Heart left ventricle (tissue), 16 donors: Measurements from ENCODE around the gene NPHP3. TPM values are rescaled to one million over a fixed set of nuclear protein-coding genes. Genes with fewer than 3 reads are reported as not detected.

Experiments
- ATAC-seq, 4 donors: fragments of 200-7000 bp; cut with Tn5 transposase; one replicate each; pipeline ENCODE4 v1.9.1; 2020 to 2022; ENCODE audit warnings: moderate library complexity in 4 of 4, mild to moderate bottlenecking in 3 of 4, moderate number of reproducible peaks in 1 of 4
- DNase-seq, 5 donors: peaks; one replicate each; pipeline ENCODE4 v3.0.0-alpha.2; 2020
- H3K27ac ChIP-seq, 12 donors: fragments of 200-600 bp; sonication (generic) in 4 of 12; one replicate each; pipeline versions ENCODE4 v1.5.0 to v1.8.0; 2016 to 2022; ENCODE audit warnings: mild to moderate bottlenecking in 2 of 12
- H3K27me3 ChIP-seq, 9 donors: fragments of 200-600 bp; sonication (generic) in 2 of 9; one replicate each; pipeline versions ENCODE4 v1.5.1 to v1.8.0; 2016 to 2022; ENCODE audit warnings: mild to moderate bottlenecking in 3 of 9
- H3K36me3 ChIP-seq, 9 donors: fragments of 200-600 bp; sonication (generic) in 2 of 9; one replicate each; pipeline versions ENCODE4 v1.5.0 to v1.8.0; 2018 to 2022; ENCODE audit warnings: mild to moderate bottlenecking in 2 of 9
- H3K4me1 ChIP-seq, 12 donors: fragments of 200-600 bp; sonication (generic) in 4 of 12; one replicate each; pipeline versions ENCODE4 v1.5.0 to v1.8.0; 2016 to 2022; ENCODE audit warnings: mild to moderate bottlenecking in 3 of 12
- H3K4me3 ChIP-seq, 12 donors: fragments of 200-600 bp; sonication (generic) in 4 of 12; one replicate each; pipeline versions ENCODE4 v1.5.0 to v1.8.0; 2017 to 2022; ENCODE audit warnings: mild to moderate bottlenecking in 9 of 12, moderate library complexity in 4 of 12
- H3K9me3 ChIP-seq, 12 donors: fragments of 200-600 bp; sonication (generic) in 4 of 12; one replicate each; pipeline versions ENCODE4 v1.5.0 to v1.8.0; 2016 to 2022; ENCODE audit warnings: mild to moderate bottlenecking in 1 of 12
- POLR2A ChIP-seq, 2 donors: fragments of 450-650 bp; IDR thresholded peaks; one replicate each; pipeline ENCODE4 v1.6.1; 2017; ENCODE audit warnings: antibody characterized with exemption in 2 of 2, mild to moderate bottlenecking in 2 of 2, moderate library complexity in 2 of 2
- WGBS, 4 donors: extraction: QIAGEN DNeasy Blood & Tissue Kit in 2 of 4; methylation state at CpG; one replicate each; pipeline versions ENCODE4 v1.1.5 to v1.1.7; 2013 to 2018; 5-methylcytosine and 5-hydroxymethylcytosine counted together
- intact Hi-C, 10 donors: fragments of 100-400 bp; cut with DNase I; formaldehyde crosslinking; loops; one replicate each; pipeline versions ENCODE4 v1.11.1 to v1.14.2; 2022
- polyA plus RNA-seq, 2 donors: library from polyadenylated mRNA; stranded (reverse); fragments of 200-250 nt; gene quantifications; one replicate each; pipeline ENCODE4 v1.2.3, GENCODE V29; 2013
- total RNA-seq, 9 donors: library from RNA; depleted of rRNA in 2 of 9; stranded (reverse); fragments of >200 nt in 2 of 9; fragmentation: NEBNext Ultra II Directional in 3 of 9; extraction: Animal tissue kit (Norgen Biotek cat#: 25700) in 3 of 9; gene quantifications; one replicate each; pipeline versions ENCODE4 v1.1.0 to v1.2.4, GENCODE V29; 2016 to 2023
- TF ChIP-seq, protein P1 (sequence below), 12 donors: fragments of 200-600 bp; sonication (generic) in 4 of 12; IDR thresholded peaks; one replicate each; pipeline versions ENCODE4 v1.5.0 to v1.8.0; 2018 to 2022; ENCODE audit warnings: antibody characterized with exemption in 12 of 12, mild to moderate bottlenecking in 5 of 12
- donor health status: ischemic (EF 13 %, LVEDD 7.1; RV severe dilation, severe dysfunction).
- donor health status: healthy with polysubstance abuse.
- donor health status: DM: no; HTN: yes; CAD: no.
- donor health status: DM: no; HTN: no; CAD: no.
- donor health status: ischemic (EF 25% LVEDD 6.9; RV normal size, moderate dysfunction).
- donor health status: ischemic (EF 25% LVEDD 5.7; RV mildly dilated, moderate dysfunction).
- donor health status: healthy.
- donor health status: DM: yes; HTN: yes; CAD: no.
- donor health status: ischemic (EF 35%, LVEDD 5.7; RV mildly dilated, moderate dysfunction).
- donor health status: nonischemic (EF 11% LVEDD 7.7; RV severe dilation, severe dysfunction).
- donor health status: DM: yes; HTN: yes; CAD: no.
- donor health status: PGD.
- donor health status: ischemic (EF 29% LVEDD 5.4; RV normal size, mild dysfunction).
- donor health status: nonischemic (EF 23%, LVEDD 6.1; RV moderate dilation, normal function).

The NPHP3 gene
- total and polyA plus RNA-seq, 11 donors, result 5.3 to 14.7 (median 10.9) TPM

DNA sequence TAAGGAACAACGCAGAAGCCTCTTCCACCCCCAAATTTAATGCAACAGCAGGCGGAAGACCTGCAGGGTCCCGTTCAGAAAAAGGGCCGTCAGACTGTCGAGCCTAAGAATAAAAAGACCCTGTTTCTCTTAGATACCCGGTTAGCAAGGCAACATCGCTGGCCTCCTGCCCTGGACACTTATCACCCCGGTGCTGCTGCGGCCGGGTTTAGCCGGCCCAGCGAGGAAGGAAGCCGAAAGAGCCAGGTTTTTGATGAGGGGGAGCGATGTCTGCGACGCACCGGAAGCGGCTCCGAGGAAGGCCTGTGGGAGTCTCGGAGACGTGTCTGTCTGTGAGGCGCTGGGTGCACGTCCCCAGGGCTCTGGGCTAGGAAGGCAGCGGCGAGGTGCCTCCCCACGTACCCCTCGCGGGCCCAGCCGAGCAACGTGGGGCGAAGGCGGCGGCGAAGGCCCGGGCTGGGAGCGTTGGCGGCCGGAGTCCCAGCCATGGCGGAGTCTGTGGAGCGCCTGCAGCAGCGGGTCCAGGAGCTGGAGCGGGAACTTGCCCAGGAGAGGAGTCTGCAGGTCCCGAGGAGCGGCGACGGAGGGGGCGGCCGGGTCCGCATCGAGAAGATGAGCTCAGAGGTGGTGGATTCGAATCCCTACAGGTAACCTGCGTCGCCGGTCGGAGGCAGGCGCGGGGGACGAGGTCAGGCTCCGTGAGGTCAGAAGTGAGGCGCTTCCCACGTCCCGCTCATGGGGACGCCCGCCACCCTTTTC is 62.0 kb downstream of the NPHP3 start, which contains the start of gene UBA5:
Gene UBA5, plus strand, starts transcription at position 278 of the 759 bp plus-strand sequence. Its CDS starts 209 bp downstream, at position 487.
- peaks cover 0 to 67% (median 46%) of the 10 kb centered on the region in 12 donors for H3K4me1 ChIP-seq
- H3K36me3 ChIP-seq, result no peaks in the 10 kb centered on the region
- intact Hi-C loops, result loop anchor here in 4 of 10 donors (2.0 to 10.0 kb wide), 3 partner anchors 55 to 63 kb away; partner anchors contain the start of gene NPHP3 (in 3 of the 4)
- ATAC-seq (peak; percentile 69 to 87 (median 86)), DNase-seq (peak; percentile 74 to 86 (median 77))
- 0% methylated on average over 46 to 64 of the region's 64 CpGs for WGBS, 4 donors
- H3K27ac ChIP-seq, result peak within 1 kb of the TSS; percentile 73 to 96 (median 93)
- peak within 1 kb of the TSS; percentile 54 to 96 (median 86) for H3K4me3 ChIP-seq
- TF ChIP-seq, protein P1, sequence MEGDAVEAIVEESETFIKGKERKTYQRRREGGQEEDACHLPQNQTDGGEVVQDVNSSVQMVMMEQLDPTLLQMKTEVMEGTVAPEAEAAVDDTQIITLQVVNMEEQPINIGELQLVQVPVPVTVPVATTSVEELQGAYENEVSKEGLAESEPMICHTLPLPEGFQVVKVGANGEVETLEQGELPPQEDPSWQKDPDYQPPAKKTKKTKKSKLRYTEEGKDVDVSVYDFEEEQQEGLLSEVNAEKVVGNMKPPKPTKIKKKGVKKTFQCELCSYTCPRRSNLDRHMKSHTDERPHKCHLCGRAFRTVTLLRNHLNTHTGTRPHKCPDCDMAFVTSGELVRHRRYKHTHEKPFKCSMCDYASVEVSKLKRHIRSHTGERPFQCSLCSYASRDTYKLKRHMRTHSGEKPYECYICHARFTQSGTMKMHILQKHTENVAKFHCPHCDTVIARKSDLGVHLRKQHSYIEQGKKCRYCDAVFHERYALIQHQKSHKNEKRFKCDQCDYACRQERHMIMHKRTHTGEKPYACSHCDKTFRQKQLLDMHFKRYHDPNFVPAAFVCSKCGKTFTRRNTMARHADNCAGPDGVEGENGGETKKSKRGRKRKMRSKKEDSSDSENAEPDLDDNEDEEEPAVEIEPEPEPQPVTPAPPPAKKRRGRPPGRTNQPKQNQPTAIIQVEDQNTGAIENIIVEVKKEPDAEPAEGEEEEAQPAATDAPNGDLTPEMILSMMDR (IDR thresholded peaks at IDR 0.05), result no peak
- TF ChIP-seq POLR2A (IDR thresholded peaks at IDR 0.05), result no peak
- no peaks in the 10 kb centered on the region for H3K27me3 ChIP-seq
- H3K9me3 ChIP-seq, result no peaks in the 10 kb centered on the region

DNA sequence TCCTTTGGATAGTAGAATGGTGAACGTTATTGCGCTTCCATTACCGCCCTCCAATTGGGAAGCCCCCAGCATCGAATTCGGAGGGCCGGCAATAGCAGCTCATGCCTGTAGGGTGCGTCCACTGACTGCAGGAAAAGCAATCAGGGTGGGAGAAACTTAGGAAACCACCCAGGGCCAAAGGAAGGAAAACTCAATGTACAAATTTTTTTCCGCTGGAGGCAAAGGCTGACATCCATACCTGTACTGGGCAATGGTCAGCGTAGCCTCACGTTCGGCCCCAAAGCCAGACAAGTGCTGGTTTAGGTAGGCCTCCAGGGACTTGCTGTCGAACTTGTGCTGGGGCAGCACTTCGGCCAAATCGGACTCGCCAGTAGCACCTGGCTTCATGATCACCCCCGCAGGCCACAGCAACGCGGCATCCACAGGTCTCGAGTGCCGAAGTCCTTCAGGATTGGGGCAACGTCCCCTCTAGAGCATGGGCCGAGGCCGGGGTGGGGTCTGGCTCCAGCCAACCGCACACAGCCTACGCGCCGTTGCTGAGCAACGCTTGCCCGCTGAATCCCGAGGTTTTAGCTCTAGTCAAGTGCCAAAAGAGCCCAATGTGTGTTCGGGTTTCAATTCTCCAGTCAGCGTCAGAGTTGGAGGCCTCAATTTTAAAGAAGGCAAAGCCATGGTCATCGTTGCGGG is 62.7 kb downstream of the NPHP3 start, which contains the start of gene ACAD11:
Gene ACAD11, minus strand, starts transcription at position 445 of the 687 bp plus-strand sequence. Its CDS starts 58 bp downstream, at position 387.
- H3K36me3 ChIP-seq, result no peaks in the 10 kb centered on the region
- intact Hi-C loops, result loop anchor here in 4 of 10 donors (2.0 to 10.0 kb wide), 3 partner anchors 55 to 63 kb away; partner anchors contain the start of gene NPHP3 (in 3 of the 4)
- no peaks in the 10 kb centered on the region for H3K9me3 ChIP-seq
- peaks cover 0 to 73% (median 51%) of the 10 kb centered on the region in 12 donors for H3K4me1 ChIP-seq
- no peaks in the 10 kb centered on the region for H3K27me3 ChIP-seq
- WGBS, 4 donors, result 0 to 1% (median 0%) methylated on average over 20 to 34 of the region's 34 CpGs
- H3K27ac ChIP-seq, result peak within 1 kb of the TSS; percentile 73 to 96 (median 93)
- peak within 1 kb of the TSS; percentile 54 to 96 (median 86) for H3K4me3 ChIP-seq
- peak; percentile 83 to 88 (median 85) for ATAC-seq
- peak; percentile 73 to 81 (median 78) for DNase-seq
- TF ChIP-seq POLR2A (IDR thresholded peaks at IDR 0.05), result no peak
- TF ChIP-seq, protein P1 (IDR thresholded peaks at IDR 0.05), result peak; percentile 41 to 82 (median 63)

DNA sequence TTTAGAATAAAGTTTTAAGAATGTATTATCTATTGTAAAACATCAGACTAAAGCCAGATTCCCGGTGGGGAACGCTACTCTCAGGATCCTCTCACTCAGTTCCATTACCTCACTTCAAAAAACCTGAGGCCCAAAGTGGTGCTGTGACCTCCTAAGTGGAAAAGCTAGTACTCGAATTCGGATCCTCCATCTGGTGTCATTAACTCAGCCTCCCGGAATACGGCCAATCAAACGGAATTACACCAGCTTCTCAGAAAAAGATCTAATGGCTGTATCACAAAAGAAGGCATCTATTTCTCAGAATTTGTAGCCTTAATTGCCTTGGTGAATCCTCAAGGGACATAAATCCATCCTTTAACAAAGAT is 63.2 kb downstream of the NPHP3 start:
- DNase-seq, result no peak
- ATAC-seq, result peak in 2 of 4 donors; percentile 7 to 27
- TF ChIP-seq, protein P1 (IDR thresholded peaks at IDR 0.05), result no peak
- TF ChIP-seq POLR2A (IDR thresholded peaks at IDR 0.05), result no peak
- no peaks in the 10 kb centered on the region for H3K36me3 ChIP-seq
- no peaks in the 10 kb centered on the region for H3K9me3 ChIP-seq
- intact Hi-C loops, result no loop called here
- peak overlapping the region; percentile 73 to 96 (median 93) for H3K27ac ChIP-seq
- peaks cover 0 to 73% (median 57%) of the 10 kb centered on the region in 12 donors for H3K4me1 ChIP-seq
- H3K4me3 ChIP-seq, result peak overlapping the region; percentile 54 to 96 (median 86)
- WGBS, 4 donors, result 2 to 5% (median 2%) methylated on average over 7 of the region's 7 CpGs
- H3K27me3 ChIP-seq, result no peaks in the 10 kb centered on the region
